ENCODE data around the gene PRKN. TPM values are rescaled to one million over a fixed set of nuclear protein-coding genes. Genes with fewer than 3 reads are reported as not detected.

The PRKN gene
- total RNA-seq, 1 donor from 2014 or later, result 2.8 TPM

GRCh38 chr6:161409353-161409752 is 1318.2 kb downstream of the PRKN start:
- no peak overlapping the region for H3K27ac ChIP-seq
- no peaks in the 10 kb centered on the region for H4K20me1 ChIP-seq (ENCODE audit: low read depth)
- H3K4me1 Mint-ChIP-seq, result peaks cover 34% of the 10 kb centered on the region
- H3K4me2 ChIP-seq, result no peak overlapping the region
- peaks cover 3% of the 10 kb centered on the region for H3K27me3 Mint-ChIP-seq (ENCODE audit: insufficient read depth, low read depth)
- H3K36me3 ChIP-seq, result no peaks in the 10 kb centered on the region
- no peaks in the 10 kb centered on the region for H3K27me3 ChIP-seq
- H3F3A ChIP-seq (ENCODE audit: low read depth), result peaks cover 8% of the 10 kb centered on the region
- no peak for DNase-seq (ENCODE audit: low spot score)
- no peaks in the 10 kb centered on the region for H3K9me3 ChIP-seq (ENCODE audit: low read depth)
- H3K4me3 Mint-ChIP-seq, result no peak overlapping the region
- H3K9me3 Mint-ChIP-seq, result peaks cover 7% of the 10 kb centered on the region
- H3K36me3 Mint-ChIP-seq, result peaks cover 4% of the 10 kb centered on the region
- no peaks in the 10 kb centered on the region for H3K79me2 ChIP-seq (ENCODE audit: low read depth)
- no peak overlapping the region for H3K9ac ChIP-seq
- H2AFZ ChIP-seq (replicated peaks), result no peak overlapping the region
- no peak overlapping the region for H3K27ac Mint-ChIP-seq
- no peak overlapping the region for H3K4me3 ChIP-seq
- no peak for TF ChIP-seq EZH2phosphoT487 (IDR thresholded peaks at IDR 0.05)
- H3K4me1 ChIP-seq, result peaks cover 16% of the 10 kb centered on the region

- peaks cover 29% of the 10 kb centered on the region for H3K4me1 Mint-ChIP-seq
- no peak for TF ChIP-seq CTCF (IDR thresholded peaks at IDR 0.05)
- no peak for TF ChIP-seq EZH2 (IDR thresholded peaks at IDR 0.05)
- no peak for TF ChIP-seq EZH2phosphoT487 (IDR thresholded peaks at IDR 0.05)
- peaks cover 8% of the 10 kb centered on the region for H3K36me3 Mint-ChIP-seq
- no peak for DNase-seq (ENCODE audit: low spot score)
- peaks cover 3% of the 10 kb centered on the region for H3K27me3 Mint-ChIP-seq (ENCODE audit: insufficient read depth, low read depth)
- H3K9me3 ChIP-seq (ENCODE audit: low read depth), result no peaks in the 10 kb centered on the region
- peaks cover 8% of the 10 kb centered on the region for H3F3A ChIP-seq (ENCODE audit: low read depth)
- H3K27me3 ChIP-seq, result no peaks in the 10 kb centered on the region
- no peak overlapping the region for H3K4me3 ChIP-seq
- H3K4me3 Mint-ChIP-seq, result no peak overlapping the region
- no peak overlapping the region for H3K9ac ChIP-seq
- no peaks in the 10 kb centered on the region for H3K79me2 ChIP-seq (ENCODE audit: low read depth)
- H3K4me2 ChIP-seq, result peak overlapping the region; percentile 27
- peaks cover 19% of the 10 kb centered on the region for H3K9me3 Mint-ChIP-seq
- H4K20me1 ChIP-seq (ENCODE audit: low read depth), result no peaks in the 10 kb centered on the region
- H2AFZ ChIP-seq (replicated peaks), result no peak overlapping the region
- no peak overlapping the region for H3K27ac ChIP-seq
- peaks cover 16% of the 10 kb centered on the region for H3K4me1 ChIP-seq
- peak overlapping the region; percentile 82 for H3K27ac Mint-ChIP-seq
- H3K36me3 ChIP-seq, result no peaks in the 10 kb centered on the region
Measured at GRCh38 chr6:161408041-161408440, 1319.5 kb downstream of the PRKN start.

GRCh38 chr6:161407581-161407980 is 1320.0 kb downstream of the PRKN start:
- no peak overlapping the region for H3K4me3 ChIP-seq

More at GRCh38 chr6:161407581-161407980, 1320.0 kb downstream of the PRKN start:
- Histone ChIP-seq H3K27me3 (no peaks in the 10 kb centered on the region), H3K79me2 (ENCODE audit: low read depth) (no peaks in the 10 kb centered on the region), H3K9me3 (ENCODE audit: low read depth) (no peaks in the 10 kb centered on the region), H3K4me2 (peak overlapping the region; percentile 27), H2AFZ (replicated peaks) (no peak overlapping the region), H3K9ac (no peak overlapping the region), H4K20me1 (ENCODE audit: low read depth) (no peaks in the 10 kb centered on the region), H3K4me1 (peaks cover 16% of the 10 kb centered on the region), H3K27ac (no peak overlapping the region), H3F3A (ENCODE audit: low read depth) (peaks cover 8% of the 10 kb centered on the region), H3K36me3 (no peaks in the 10 kb centered on the region)
- Mint-ChIP-seq H3K4me1 (peaks cover 32% of the 10 kb centered on the region), H3K27ac (peak overlapping the region; percentile 82), H3K36me3 (peaks cover 8% of the 10 kb centered on the region), H3K4me3 (no peak overlapping the region), H3K9me3 (peaks cover 24% of the 10 kb centered on the region), H3K27me3 (ENCODE audit: insufficient read depth, low read depth) (peaks cover 5% of the 10 kb centered on the region)
- DNase-seq (ENCODE audit: low spot score), result peak; percentile 31
- TF ChIP-seq CTCF (IDR thresholded peaks at IDR 0.05), result no peak
- no peak for TF ChIP-seq EZH2phosphoT487 (IDR thresholded peaks at IDR 0.05)
- no peak for TF ChIP-seq EZH2 (IDR thresholded peaks at IDR 0.05)

Measured in neural progenitor cell (in vitro differentiated cells).